Cardiac fibroblast (primary cell): ENCODE measurements around the gene RPS23.
"Not testable (repeated sequence)": the region's sequence is repeated elsewhere in the genome, so short reads cannot be mapped to it uniquely, and the experiment has no call there.

ENCODE experiments used
- DNase-seq, 2 donors: peaks; one replicate each; pipeline versions ENCODE4 v3.0.0 to v3.0.0-alpha.2; 2010; ENCODE audit warnings: low read depth in 2 of 2
- H3K4me3 ChIP-seq, 2 donors: replicated peaks in 1 of 2; 1 replicate in 1 of 2; 2 replicates in 1 of 2; pipeline ENCODE4 v1.5.1; 2011; ENCODE audit warnings: low read depth in 2 of 2, low read length in 2 of 2, mild to moderate bottlenecking in 2 of 2, moderate library complexity in 1 of 2
- CTCF ChIP-seq: IDR thresholded peaks from one replicate; pipeline ENCODE4 v1.5.1; 2011; ENCODE audit warnings: low read depth, mild to moderate bottlenecking, low read length, inconsistent platforms

RPS23 gene

DNA sequence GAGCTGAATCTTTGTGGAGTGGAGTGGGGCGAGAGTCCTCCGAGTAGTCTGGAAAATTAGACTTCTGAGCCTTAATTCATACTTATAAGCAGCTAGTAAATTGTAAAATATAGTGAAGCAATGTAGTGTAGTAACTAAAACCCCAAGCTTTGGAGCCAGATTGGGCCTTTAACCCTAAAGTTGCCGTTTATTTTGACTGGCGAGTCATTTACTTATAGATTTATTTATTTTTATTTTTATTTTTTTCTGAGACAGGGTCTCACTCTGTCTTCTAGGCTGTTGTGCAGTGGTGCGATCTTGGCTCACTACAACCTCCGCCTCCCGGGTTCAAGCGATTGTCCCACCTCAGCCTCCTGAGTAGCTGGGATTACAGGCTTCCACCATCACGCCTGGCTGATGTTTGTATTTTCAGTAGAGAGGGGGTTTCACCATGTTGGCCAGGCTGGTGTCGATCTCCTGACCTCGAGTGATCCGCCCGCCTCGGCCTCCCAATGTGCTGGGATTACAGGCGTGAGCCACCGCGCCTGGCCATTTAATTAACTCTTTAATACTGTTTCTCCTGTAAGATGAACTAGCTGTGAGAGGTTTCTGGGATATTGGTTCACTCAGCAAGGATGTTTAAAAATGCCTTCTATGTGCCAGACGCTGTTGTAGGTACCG, 687 bp upstream of the RPS23 start:
- DNase-seq, result no peak
- H3K4me3 ChIP-seq, result peak overlapping the region; percentile 92 to 96
- no peak for TF ChIP-seq CTCF

- peak in 1 of 2 donors; percentile 30 for DNase-seq
- no peak for TF ChIP-seq CTCF
- H3K4me3 ChIP-seq, result peak overlapping the region; percentile 92 to 96
Observed at GRCh38 chr5:82277613-82277986, 554 bp downstream of the RPS23 start.

DNA sequence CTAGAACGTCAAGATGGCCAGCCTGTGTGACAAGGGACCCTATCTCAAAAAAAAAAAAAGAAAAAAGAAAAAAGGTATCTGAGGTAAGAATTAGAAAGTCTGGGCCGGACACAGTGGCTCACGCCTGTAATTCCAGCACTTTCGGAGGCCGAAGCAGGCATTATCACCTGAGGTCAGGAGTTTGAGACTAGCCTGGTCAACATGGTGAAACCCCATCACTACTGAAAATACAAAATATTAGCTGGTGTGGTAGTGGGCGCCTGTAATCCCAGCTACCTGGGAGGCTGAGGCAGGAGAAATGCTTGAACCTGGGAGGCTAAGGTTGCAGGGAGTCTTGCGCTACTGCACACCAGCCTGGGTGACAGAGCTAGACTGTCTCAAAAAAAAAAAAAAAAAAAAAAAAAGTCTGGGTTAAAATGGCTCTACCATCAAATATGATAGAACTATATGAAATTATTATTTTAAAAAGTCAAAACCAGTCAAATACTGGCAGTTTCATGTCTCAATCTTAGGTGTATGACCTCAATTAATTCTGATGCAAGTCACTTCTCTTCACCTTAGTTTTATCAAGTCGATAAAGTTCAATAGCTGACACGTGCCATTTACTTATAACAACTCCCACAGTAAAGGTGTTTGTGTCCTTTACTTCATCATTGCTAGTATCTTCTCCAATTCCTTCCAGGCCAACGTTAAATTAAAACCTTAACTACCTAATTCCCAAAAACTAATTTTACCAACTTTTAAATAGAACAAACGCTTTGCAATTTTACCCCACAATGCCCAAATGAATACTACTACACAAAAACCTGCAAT, 1.1 kb downstream of the RPS23 start:
- peak overlapping the region; percentile 92 to 96 for H3K4me3 ChIP-seq
- no peak for TF ChIP-seq CTCF
- DNase-seq, result no peak

- no peak for DNase-seq
Observed at GRCh38 chr5:82275216-82275664, 2.9 kb downstream of the RPS23 start.

DNA sequence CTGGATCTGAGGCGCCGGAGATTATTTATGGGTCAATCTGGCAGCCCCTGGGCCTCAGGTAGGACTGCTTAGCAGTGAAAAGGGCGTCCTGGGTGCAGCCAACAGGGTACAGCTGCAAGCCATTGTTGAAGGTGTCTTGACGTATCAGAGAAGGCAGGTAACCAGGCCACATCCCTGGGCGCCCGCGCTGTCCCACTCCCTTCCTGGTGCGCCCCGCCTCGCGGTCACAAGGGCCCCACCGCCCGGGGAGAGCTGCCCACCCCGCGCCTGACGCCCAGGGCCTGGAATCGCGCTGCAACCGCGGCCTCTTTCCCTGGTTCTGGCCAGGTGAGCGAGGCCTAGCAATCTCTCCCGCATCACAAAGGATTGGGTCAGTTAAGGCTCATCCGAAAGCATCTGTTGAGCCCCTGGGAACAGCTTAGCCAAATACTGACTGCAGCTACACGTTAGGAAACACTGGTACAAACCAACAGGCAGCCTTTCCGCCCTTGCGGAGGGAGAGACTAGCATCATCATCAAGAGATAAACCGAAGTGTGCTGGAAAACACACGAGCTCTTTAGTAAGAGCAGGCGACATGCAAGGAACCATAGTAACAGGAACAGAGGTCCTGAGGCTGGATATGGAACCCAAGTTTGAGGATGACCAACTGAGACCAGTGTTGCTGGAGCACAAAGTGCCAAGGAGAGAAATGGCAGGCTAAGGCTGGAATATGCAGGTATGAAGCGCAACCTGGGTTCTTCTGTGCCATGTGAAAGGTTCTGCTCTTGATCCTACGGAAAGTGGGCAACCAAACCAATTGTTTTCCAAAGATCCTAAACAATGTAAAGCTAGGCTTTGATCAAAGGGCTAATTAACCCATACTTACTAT, 3.6 kb downstream of the RPS23 start:
- DNase-seq, result peak in 1 of 2 donors; percentile 18
- no peak for TF ChIP-seq CTCF
- H3K4me3 ChIP-seq, result no peak overlapping the region

More at GRCh38 chr5:82275216-82275664, 2.9 kb downstream of the RPS23 start:
- no peak overlapping the region for H3K4me3 ChIP-seq
- no peak for TF ChIP-seq CTCF

DNA sequence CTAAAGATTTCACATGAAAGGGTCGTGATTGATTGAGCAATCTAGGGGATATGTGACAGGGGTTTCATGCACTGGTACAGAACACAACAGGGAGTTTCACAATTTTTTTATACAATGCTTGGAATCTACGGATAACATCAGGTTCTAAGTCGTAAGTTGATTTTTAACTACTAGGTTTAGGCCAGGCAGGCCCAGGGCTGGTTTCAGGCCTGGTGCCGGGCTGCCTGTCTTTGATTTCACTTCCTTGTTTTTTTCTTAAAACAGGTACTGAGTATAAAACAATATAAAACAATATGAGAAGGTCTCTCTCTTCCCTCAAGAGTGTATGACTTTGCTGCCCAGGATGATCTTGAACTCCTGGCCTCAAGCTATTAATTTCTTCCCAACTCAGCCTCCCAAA, 4.7 kb downstream of the RPS23 start:
- DNase-seq, H3K4me3 ChIP-seq: not testable (repeated sequence)

DNA sequence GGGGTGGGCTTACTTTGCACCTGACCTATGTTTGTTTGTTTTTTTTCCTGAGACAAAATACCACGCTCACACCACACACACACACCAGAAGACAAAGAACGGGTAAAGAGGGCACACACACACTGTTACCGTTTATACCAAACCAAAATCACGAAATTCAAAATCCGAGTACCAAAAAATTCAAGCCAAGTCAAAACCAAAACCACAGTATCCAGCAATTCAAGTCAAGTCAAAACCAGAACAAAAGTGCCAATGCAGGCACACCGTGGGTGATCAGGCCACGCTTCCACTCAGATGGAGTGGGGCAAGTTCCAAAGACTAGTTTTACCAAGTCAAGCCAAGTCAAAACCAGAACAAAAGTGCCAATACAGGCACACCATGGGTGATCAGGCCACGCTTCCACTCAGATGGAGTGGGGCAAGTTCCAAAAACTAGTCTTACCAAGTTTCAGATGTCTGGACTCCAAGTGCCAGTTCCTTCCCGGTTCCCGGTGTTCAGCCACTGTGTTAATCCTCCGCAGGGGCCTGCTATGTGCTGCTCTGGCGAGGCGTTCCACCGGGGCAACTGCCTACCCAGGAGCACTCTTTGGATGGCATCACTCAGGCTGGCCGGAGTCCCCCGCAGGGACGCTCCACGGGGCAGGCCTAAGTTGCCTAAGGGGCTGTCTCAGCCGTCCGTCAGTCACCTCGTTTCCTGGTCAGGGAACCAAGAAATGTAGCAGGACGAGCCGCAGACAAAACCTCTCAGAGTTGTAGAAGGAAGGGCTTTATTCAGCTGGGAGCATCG, 5.4 kb downstream of the RPS23 start:
- H3K4me3 ChIP-seq, DNase-seq: not testable (repeated sequence)

- not testable (repeated sequence) for H3K4me3 ChIP-seq, DNase-seq
Observed at GRCh38 chr5:82269363-82269762, 8.8 kb downstream of the RPS23 start.

DNA sequence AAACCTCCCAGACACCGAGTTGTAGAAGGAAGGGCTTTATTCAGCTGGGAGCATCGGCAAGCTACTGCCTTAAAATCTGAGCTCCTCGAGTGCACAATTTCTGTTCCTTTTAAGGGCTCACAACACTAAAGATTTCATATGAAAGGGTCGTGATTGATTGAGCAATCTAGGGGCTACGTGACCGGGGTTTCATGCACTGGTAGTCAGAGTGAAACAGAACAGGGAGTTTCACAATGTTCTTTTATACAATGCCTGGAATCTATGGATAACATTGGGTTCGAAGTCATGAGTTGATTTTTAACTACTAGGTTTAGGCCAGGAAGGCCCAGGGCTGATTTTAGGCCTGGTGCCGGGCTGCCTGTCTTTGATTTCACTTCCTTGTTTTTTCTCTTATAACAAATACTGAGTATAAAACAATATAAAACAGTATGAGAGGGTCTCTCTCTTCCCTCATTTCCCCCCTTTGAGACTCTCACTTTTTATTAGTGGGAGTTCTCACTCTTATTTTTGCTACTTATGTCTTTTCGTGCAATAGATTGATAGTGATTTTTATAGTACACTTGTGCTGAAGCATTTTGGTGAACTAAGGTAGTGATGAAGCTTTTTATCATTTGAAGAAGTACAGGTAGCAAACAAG, 10.7 kb downstream of the RPS23 start:
- H3K4me3 ChIP-seq, DNase-seq: not testable (repeated sequence)
